GM23248 (cell line): ENCODE data around the gene KCNMA1.

Source experiments
- EZH2 ChIP-seq: fragments of 200-600 bp; sonication (generic); IDR thresholded peaks from 2 replicates; pipeline ENCODE4 v1.6.1; 2018; ENCODE audit warnings: antibody characterized with exemption, mild to moderate bottlenecking; ENCODE audit not compliant: insufficient read depth, poor library complexity, severe bottlenecking
- EZH2phosphoT487 ChIP-seq: fragments of 200-600 bp; sonication (generic); IDR thresholded peaks from 2 replicates; pipeline ENCODE4 v1.6.1; 2018; ENCODE audit warnings: antibody characterized with exemption, moderate library complexity, mild to moderate bottlenecking, low read depth; ENCODE audit not compliant: insufficient read depth

DNA sequence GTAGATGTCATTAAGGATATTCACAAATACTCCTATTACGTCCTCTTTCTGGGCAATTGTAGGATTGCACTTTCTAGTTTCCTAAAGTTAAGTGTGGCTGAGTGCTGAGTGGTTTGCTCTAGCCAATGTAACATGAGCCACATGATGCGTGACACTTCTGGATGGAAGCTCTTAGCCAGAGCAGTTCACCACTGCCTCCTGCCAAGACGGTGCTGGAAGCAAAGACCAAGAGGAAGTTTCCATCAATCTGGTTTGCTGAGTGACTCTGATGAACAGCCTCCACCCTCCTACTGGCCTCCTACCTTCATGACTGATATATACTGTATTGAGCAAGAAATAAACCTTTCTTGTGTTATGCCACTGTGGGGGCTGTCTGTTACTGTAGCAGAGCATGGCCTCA, 318.1 kb downstream of the KCNMA1 start:
- TF ChIP-seq EZH2: no peak
- no peak for TF ChIP-seq EZH2phosphoT487
